Measurements from ENCODE around the gene SIGLEC1.

Gene SIGLEC1

GRCh38 chr20:3697588-3698305, 14.7 kb downstream of the SIGLEC1 start:
- DNase-seq, result no peak

GRCh38 chr20:3696745-3697587, 15.4 kb downstream of the SIGLEC1 start:
- DNase-seq, result no peak

- DNase-seq, result peak; percentile 41
Measured at GRCh38 chr20:3696200-3696599, 16.2 kb downstream of the SIGLEC1 start.

GRCh38 chr20:3694864-3695263, 17.5 kb downstream of the SIGLEC1 start:
- no peak for DNase-seq

GRCh38 chr20:3693376-3693775, 19.0 kb downstream of the SIGLEC1 start:
- no peak for DNase-seq

- DNase-seq, result no peak
Measured at GRCh38 chr20:3692706-3693294, 19.6 kb downstream of the SIGLEC1 start.

- no peak for DNase-seq
Measured at GRCh38 chr20:3691897-3692296, 20.5 kb downstream of the SIGLEC1 start.

GRCh38 chr20:3691306-3691705, 21.1 kb downstream of the SIGLEC1 start:
- no peak for DNase-seq

GRCh38 chr20:3690413-3690812, 22.0 kb downstream of the SIGLEC1 start:
- no peak for DNase-seq

- DNase-seq, result no peak
Measured at GRCh38 chr20:3689978-3690377, 22.4 kb downstream of the SIGLEC1 start.

- peak; percentile 33 for DNase-seq
Measured at GRCh38 chr20:3687655-3688054, 24.7 kb downstream of the SIGLEC1 start.

GRCh38 chr20:3686867-3687321, 25.5 kb downstream of the SIGLEC1 start:
- DNase-seq, result no peak

- no peak for DNase-seq
Measured at GRCh38 chr20:3686421-3686820, 26.0 kb downstream of the SIGLEC1 start.

GRCh38 chr20:3685341-3685740, 27.1 kb downstream of the SIGLEC1 start:
- no peak for DNase-seq

GRCh38 chr20:3681931-3682781, 30.2 kb downstream of the SIGLEC1 start, which contains the start of gene ADAM33:
TSS of gene ADAM33 (minus strand) at chr20:3682010. CDS start at chr20:3682004, 6 bp downstream.
- DNase-seq, result no peak

GRCh38 chr20:3681352-3681930, 31.0 kb downstream of the SIGLEC1 start:
- DNase-seq, result no peak

- DNase-seq, result no peak
Measured at GRCh38 chr20:3680701-3681351, 31.6 kb downstream of the SIGLEC1 start.

- no peak for DNase-seq
Measured at GRCh38 chr20:3679749-3680700, 32.4 kb downstream of the SIGLEC1 start.

- DNase-seq, result no peak
Measured at GRCh38 chr20:3678856-3679720, 33.3 kb downstream of the SIGLEC1 start.
